Pulmonary artery endothelial cell (primary cell): Measurements from ENCODE around the gene DIP2A. TPM values are rescaled to one million over a fixed set of nuclear protein-coding genes. Genes with fewer than 3 reads are reported as not detected.

Source experiments
- DNase-seq: peaks from one replicate; pipeline ENCODE4 v3.0.0-alpha.2; 2011; ENCODE audit warnings: low read depth, low spot score
- total RNA-seq: library from RNA; depleted of rRNA; stranded (reverse); fragments of >200 nt; gene quantifications from 2 replicates; pipeline ENCODE4 v1.2.3, GENCODE V29; 2014

Gene DIP2A
- total RNA-seq, 1 donor from 2014 or later: 22.9 TPM

DNA sequence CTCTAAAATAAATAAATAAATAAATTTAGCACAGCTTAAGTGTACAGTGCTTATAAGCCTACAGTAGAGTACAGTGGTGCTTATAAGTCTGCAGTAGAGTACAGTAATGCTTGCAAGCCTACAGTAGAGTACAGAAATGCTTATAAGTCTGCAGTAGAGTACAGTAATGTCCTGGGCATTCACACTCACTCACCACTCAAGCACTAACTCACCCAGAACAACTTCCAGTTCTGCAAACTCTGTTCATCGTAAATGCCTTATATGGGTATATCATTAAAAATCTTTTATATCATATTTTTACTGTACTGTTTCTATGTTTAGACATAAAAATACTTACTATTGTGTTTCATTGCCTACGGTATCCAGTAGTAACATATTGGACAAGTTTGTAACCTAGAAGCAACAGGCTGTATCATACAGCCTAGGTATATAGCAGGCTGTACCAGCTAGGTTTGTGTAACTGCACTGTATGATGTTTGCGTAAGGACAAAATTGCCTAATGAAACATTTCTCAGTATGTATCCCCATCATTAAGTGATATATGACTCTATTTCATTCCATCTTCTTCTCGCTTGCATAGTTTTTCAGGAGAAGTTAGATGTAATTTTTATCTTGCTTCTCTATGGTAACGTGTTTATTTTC lies 160.2 kb downstream of the DIP2A start:
- DNase-seq: no peak

Other genes with a start within 250 kb of the DIP2A start
- 69.8 and 101 TPM in 2 replicates for gene LSS, start 230.1 kb upstream of the DIP2A start, total RNA-seq
- 87.0 and 95.6 TPM in 2 replicates for gene MCM3AP, start 173.3 kb upstream of the DIP2A start, total RNA-seq
- 8.3 and 8.7 TPM in 2 replicates for gene YBEY, start 172.5 kb upstream of the DIP2A start, total RNA-seq
- gene C21orf58, start 135.0 kb upstream of the DIP2A start, total RNA-seq: 4.1 and 6.9 TPM in 2 replicates
- gene PCNT, start 134.7 kb upstream of the DIP2A start, total RNA-seq: 18.1 and 31.5 TPM in 2 replicates
- not detected in 2 replicates for gene S100B, start 146.2 kb downstream of the DIP2A start, total RNA-seq
- 144 and 172 TPM in 2 replicates for gene PRMT2, start 176.8 kb downstream of the DIP2A start, total RNA-seq